Measurements from ENCODE around the gene NPR3. TPM values are rescaled to one million over a fixed set of nuclear protein-coding genes. Genes with fewer than 3 reads are reported as not detected.

NPR3 gene
- polyA plus RNA-seq, 1 experiment = 4.4 TPM

DNA sequence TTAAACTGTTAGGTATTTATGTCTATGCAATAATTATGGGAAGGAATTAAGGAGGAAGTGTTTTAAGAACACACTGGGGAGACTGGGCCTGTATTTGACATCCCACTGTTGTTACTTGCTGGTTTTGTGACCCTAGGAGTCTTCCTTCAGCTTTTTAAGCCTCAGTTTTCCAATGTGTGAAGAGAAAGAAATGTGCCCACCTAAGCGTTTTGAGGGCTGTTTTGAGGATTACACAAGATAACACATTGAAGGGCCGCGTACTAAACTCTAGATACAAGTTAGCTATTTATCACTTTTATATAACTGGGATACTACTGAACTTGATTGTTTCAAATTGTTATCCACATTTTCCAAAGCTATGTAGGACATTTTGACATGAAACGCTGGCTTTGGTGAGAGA is 72.5 kb downstream of the NPR3 start:
- ChIA-PET POLR2A (no interaction called here), CTCF (interaction anchor here (1.5 kb wide), 1 partner anchor 11 kb away, joined by 3 read pairs; no protein-coding TSS in a partner anchor)
- no peak overlapping the region for H3K4me3 ChIP-seq (ENCODE audit: low read depth, low read length)

DNA sequence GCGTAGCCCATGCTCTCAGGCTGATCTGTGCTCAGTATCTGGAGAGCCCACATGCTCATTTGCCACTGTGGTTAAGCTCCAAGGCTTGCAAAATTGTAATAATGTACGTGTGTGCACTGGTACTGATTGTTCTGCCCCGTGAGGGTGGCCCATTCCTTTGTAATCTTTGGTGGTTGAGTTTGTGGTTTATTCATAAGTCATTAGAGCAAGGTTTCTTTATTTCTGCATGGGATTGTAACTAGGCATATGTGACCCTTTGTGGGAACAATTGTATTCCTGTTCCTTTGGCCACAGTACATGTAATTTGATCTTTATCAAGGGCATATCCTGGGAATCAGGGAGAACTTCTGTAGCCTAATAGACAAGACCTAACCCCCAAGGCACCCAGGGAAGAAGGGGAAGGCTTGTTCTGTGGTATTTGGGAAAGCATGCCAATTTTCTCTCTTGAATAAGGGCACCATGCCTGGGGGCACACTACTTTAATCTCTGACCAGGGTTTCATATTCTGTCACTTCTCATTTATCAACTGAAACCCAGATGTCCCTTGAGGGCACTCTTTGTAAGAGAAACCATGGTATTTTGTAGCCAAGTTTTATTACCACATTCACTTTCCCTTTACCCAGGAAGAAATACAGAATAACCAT is 74.6 kb downstream of the NPR3 start:
- CTCF ChIA-PET = interaction anchor here (0.5 kb wide), 1 partner anchor 25 kb away, joined by 3 read pairs; no protein-coding TSS in a partner anchor
- no peak overlapping the region for H3K27ac ChIP-seq (ENCODE audit: low read depth, low read length)

More for the DNA sequence above, 72.5 kb downstream of the NPR3 start:
- H3K27me3 ChIP-seq (ENCODE audit: control insufficient read depth, insufficient read depth, low read length) = no peaks in the 10 kb centered on the region
- no peak for DNase-seq (ENCODE audit: low read depth, low spot score)
- no peaks in the 10 kb centered on the region for H3K9me3 ChIP-seq (ENCODE audit: control insufficient read depth, insufficient read depth, low read length)
- TF ChIP-seq, protein P1, sequence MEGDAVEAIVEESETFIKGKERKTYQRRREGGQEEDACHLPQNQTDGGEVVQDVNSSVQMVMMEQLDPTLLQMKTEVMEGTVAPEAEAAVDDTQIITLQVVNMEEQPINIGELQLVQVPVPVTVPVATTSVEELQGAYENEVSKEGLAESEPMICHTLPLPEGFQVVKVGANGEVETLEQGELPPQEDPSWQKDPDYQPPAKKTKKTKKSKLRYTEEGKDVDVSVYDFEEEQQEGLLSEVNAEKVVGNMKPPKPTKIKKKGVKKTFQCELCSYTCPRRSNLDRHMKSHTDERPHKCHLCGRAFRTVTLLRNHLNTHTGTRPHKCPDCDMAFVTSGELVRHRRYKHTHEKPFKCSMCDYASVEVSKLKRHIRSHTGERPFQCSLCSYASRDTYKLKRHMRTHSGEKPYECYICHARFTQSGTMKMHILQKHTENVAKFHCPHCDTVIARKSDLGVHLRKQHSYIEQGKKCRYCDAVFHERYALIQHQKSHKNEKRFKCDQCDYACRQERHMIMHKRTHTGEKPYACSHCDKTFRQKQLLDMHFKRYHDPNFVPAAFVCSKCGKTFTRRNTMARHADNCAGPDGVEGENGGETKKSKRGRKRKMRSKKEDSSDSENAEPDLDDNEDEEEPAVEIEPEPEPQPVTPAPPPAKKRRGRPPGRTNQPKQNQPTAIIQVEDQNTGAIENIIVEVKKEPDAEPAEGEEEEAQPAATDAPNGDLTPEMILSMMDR (IDR thresholded peaks at IDR 0.05; ENCODE audit: low read depth, low read length) = no peak
- no peak overlapping the region for H3K27ac ChIP-seq (ENCODE audit: low read depth, low read length)

DNA sequence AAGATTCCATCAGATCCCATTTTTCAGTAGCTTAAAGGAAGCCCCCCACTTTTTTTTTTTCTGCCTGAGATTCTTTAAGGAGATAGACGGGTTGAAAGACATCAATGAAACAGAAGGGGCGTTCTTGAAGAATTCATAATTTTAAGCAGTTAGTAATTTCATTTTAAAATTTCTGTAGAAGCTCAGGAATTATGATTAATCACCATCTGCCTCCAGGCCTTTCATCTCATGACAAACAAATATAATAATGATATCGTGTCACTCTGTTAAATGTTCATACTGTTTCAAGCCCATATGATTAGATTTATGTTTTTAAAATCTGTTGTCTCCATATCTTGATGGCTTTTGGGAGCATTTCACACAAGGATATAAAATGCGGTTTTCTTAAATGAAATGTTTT is 75.2 kb downstream of the NPR3 start:
- no peaks in the 10 kb centered on the region for H3K27me3 ChIP-seq (ENCODE audit: control insufficient read depth, insufficient read depth, low read length)
- CTCF ChIA-PET = no interaction called here
- H3K27ac ChIP-seq (ENCODE audit: low read depth, low read length) = no peak overlapping the region
- POLR2A ChIA-PET = no interaction called here
- no peak overlapping the region for H3K4me3 ChIP-seq (ENCODE audit: low read depth, low read length)
- no peak for DNase-seq (ENCODE audit: low read depth, low spot score)
- no peaks in the 10 kb centered on the region for H3K9me3 ChIP-seq (ENCODE audit: control insufficient read depth, insufficient read depth, low read length)
- TF ChIP-seq, protein P1 (IDR thresholded peaks at IDR 0.05; ENCODE audit: low read depth, low read length) = no peak

More for the DNA sequence above, 74.6 kb downstream of the NPR3 start:
- TF ChIP-seq, protein P1 (IDR thresholded peaks at IDR 0.05; ENCODE audit: low read depth, low read length) = no peak
- Histone ChIP-seq H3K9me3 (ENCODE audit: control insufficient read depth, insufficient read depth, low read length) (no peaks in the 10 kb centered on the region), H3K4me3 (ENCODE audit: low read depth, low read length) (no peak overlapping the region), H3K27me3 (ENCODE audit: control insufficient read depth, insufficient read depth, low read length) (no peaks in the 10 kb centered on the region)
- no peak for DNase-seq (ENCODE audit: low read depth, low spot score)
- POLR2A ChIA-PET = no interaction called here

DNA sequence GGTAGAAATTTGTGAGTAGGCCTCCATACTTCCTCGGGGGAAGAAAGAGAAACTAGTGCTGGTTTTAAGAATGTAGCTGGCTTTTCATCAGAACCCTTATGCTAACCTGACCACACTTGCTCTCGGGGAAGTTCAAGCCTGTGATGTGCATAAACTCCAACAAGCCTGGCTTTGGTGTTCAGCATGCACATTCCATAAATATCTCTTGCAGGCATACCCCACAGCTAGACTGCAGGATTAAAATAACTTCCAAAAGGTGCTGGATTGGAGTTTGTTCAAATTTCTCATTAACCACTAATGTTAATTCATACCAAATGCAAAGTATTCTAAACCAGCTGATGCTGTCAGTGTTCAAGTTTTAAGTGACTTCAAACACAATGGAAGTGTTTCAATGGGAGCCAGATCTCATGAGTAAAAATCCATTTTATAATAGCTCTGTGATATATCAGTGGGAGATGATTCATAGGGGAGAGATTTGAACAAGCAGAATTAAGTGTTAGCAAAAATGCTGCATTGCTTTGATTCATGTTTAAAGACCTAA is 79.4 kb downstream of the NPR3 start:
- no peak overlapping the region for H3K27ac ChIP-seq (ENCODE audit: low read depth, low read length)
- ChIA-PET POLR2A (interaction anchor here (1.6 kb wide), 1 partner anchor 53 kb away, joined by 3 read pairs; no protein-coding TSS in a partner anchor), CTCF (interaction anchor here (0.7 to 0.8 kb wide), 2 partner anchors 26 to 390 kb away, joined by 3 read pairs; no protein-coding TSS in a partner anchor)
- TF ChIP-seq, protein P1 (IDR thresholded peaks at IDR 0.05; ENCODE audit: low read depth, low read length) = no peak
- no peaks in the 10 kb centered on the region for H3K9me3 ChIP-seq (ENCODE audit: control insufficient read depth, insufficient read depth, low read length)
- H3K27me3 ChIP-seq (ENCODE audit: control insufficient read depth, insufficient read depth, low read length) = no peaks in the 10 kb centered on the region
- no peak overlapping the region for H3K4me3 ChIP-seq (ENCODE audit: low read depth, low read length)
- no peak for DNase-seq (ENCODE audit: low read depth, low spot score)
